Hematopoietic multipotent progenitor cell treated with erythropoietin and hydrocortisone succinate and interleukin-3 and kit ligand, for 4 days (in vitro differentiated cells): Measurements from ENCODE around the gene GALNT2.

Experiments
- DNase-seq: peaks from one replicate; pipeline ENCODE4 v3.0.0-alpha.2; 2015

The GALNT2 gene

GRCh38 chr1:230286166-230286889 lies 219.3 kb downstream of the GALNT2 start:
- DNase-seq = no peak

GRCh38 chr1:230286890-230287269 lies 219.8 kb downstream of the GALNT2 start:
- DNase-seq = no peak

GRCh38 chr1:230287674-230288315 lies 220.8 kb downstream of the GALNT2 start:
- DNase-seq = no peak

- no peak for DNase-seq
Measured at GRCh38 chr1:230288641-230289349, 221.8 kb downstream of the GALNT2 start.

- DNase-seq = no peak
Measured at GRCh38 chr1:230289350-230289644, 222.3 kb downstream of the GALNT2 start.

GRCh38 chr1:230291731-230292620 lies 224.9 kb downstream of the GALNT2 start:
- DNase-seq = peak; percentile 61

GRCh38 chr1:230292689-230293389 lies 225.8 kb downstream of the GALNT2 start:
- no peak for DNase-seq

- no peak for DNase-seq
Measured at GRCh38 chr1:230293390-230293700, 226.3 kb downstream of the GALNT2 start.

- peak; percentile 75 for DNase-seq
Measured at GRCh38 chr1:230295367-230295766, 228.3 kb downstream of the GALNT2 start.

- peak; percentile 64 for DNase-seq
Measured at GRCh38 chr1:230299191-230300006, 232.4 kb downstream of the GALNT2 start.

GRCh38 chr1:230300322-230301301 lies 233.6 kb downstream of the GALNT2 start:
- DNase-seq = no peak

- no peak for DNase-seq
Measured at GRCh38 chr1:230301322-230301721, 234.3 kb downstream of the GALNT2 start.

GRCh38 chr1:230301822-230302221 lies 234.8 kb downstream of the GALNT2 start:
- no peak for DNase-seq

- peak; percentile 44 for DNase-seq
Measured at GRCh38 chr1:230303069-230303468, 236.0 kb downstream of the GALNT2 start.

- peak; percentile 17 for DNase-seq
Measured at GRCh38 chr1:230303822-230304221, 236.8 kb downstream of the GALNT2 start.

GRCh38 chr1:230306169-230306568 lies 239.1 kb downstream of the GALNT2 start:
- DNase-seq = peak; percentile 41

- DNase-seq = no peak
Measured at GRCh38 chr1:230307213-230307612, 240.2 kb downstream of the GALNT2 start.

- DNase-seq = no peak
Measured at GRCh38 chr1:230308039-230308438, 241.0 kb downstream of the GALNT2 start.

- no peak for DNase-seq
Measured at GRCh38 chr1:230308821-230309220, 241.8 kb downstream of the GALNT2 start.

- no peak for DNase-seq
Measured at GRCh38 chr1:230309646-230310177, 242.7 kb downstream of the GALNT2 start.
